NCI-H774 (cell line): ENCODE results near the gene TBR1.

Experiments used
- DNase-seq: peaks from one replicate; lab custom pipeline; 2025; lab: John Stamatoyannopoulos, UW

TBR1 gene

DNA sequence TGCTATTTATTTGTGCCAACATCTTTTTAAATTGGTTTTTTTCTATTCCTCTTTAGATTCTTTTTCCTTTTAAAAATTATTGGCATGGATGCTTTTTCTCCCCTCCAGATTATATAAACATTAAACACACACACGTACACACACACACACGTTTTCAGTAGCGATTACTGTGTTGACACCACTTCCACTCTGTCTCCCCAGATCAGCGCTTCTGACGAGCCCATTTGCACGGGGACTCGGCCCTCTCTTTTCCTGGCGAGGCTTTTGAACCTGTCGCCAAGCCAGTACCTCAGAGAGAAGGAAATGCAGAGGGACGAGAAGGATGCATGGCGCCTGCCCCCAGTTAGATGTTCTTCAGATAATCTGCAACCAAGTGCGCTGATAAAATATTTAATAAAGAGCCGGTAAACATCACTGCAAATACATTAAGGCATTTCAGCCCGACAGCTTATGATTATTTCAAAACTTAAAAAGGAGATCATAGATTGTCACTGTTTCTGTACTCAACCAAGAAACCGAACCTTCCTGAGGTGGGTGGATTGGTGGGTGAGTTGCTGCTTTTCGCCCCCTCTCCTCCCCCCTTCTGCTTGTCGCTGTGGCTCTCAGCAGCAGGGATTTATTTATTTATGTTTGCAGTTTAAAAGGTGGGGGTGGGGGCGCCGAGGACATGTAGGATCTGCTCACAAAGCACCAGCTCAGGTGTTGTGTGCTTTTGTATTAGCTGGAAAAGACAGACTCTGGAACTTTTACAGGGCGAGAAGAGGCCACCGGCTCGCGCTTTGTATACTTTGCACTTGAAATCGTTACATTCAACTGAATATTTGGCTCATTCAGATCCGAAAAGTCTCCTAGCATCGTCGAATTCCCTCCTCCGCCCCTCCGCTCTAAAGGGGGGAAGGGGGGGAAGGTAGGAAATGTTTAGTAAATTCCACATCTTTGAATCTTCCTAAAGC is 787 bp upstream of the TBR1 start:
- peak; percentile 26 for DNase-seq

GRCh38 chr2:161416708-161417437 is 776 bp downstream of the TBR1 start:
- DNase-seq: no peak

DNA sequence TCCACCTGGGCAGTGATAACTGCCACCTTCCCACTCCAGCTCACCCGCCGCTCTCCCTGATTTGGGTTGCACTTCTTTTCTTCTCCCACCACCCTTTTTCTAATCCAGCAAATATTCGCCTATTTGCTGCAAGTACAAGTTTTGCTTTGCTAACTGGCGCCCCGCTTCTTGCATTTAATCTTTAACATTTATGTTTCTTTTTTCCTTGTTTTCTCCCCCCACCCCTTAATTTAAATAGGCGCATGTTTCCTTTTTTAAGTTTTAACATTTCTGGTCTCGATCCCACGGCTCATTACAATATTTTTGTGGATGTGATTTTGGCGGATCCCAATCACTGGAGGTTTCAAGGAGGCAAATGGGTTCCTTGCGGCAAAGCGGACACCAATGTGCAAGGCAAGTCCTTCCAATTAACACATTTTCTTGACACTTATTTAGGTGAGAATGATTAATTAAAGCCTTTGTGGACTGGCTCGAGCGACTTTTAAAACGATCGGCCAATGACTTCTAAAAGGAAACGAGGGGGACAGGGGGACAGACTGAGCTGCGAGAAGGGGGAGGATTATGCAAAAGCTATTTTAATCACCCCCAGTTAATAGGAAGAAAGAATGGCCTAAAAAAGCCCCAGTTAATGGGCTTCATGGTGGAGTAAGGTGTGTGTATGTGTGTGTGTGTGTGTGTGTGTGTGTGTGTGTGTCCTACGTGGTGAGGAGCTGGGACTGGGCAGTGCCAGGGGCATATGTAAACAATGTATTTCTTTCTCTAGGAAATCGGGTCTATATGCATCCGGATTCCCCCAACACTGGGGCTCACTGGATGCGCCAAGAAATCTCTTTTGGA is 1.6 kb downstream of the TBR1 start:
- DNase-seq: no peak

GRCh38 chr2:161418275-161418714 is 2.2 kb downstream of the TBR1 start:
- no peak for DNase-seq

DNA sequence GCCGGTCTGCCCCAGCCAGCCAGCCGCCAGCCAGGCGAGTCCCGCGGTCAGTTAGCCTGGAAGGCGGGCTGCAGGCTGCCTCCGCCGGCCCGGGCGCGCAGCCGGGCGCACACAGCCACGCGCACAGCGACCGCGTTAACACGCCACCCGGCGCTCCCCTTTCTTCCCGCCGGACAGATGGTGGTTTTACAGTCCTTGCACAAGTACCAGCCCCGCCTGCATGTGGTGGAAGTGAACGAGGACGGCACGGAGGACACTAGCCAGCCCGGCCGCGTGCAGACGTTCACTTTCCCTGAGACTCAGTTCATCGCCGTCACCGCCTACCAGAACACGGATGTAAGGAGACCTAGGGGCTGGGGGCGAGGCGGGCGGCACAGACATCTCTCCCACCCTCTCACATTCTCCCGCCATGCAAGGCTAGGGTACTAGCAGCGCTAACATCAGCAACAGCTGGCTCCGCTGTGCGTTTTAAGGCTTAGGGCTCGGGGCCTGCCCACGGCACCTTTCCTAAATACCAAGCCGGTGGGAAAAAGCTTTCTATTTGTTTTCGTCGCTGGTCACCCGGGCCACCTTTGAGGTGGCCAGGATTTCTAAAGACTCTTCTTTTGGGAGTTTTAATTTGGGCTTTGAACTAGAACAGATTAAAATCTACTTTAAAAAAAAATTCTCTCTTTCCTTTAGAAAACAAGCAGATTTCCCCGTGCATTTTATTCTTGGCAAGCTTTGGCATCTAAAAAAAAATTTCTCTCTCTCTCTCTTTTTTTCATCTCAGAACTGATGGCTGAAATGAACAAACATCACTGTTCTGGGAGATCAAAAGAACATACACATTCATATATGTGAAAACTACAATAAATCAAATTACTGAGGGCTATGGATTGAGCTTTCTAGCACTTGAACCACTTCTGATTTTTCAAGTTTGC is 2.9 kb downstream of the TBR1 start:
- no peak for DNase-seq

DNA sequence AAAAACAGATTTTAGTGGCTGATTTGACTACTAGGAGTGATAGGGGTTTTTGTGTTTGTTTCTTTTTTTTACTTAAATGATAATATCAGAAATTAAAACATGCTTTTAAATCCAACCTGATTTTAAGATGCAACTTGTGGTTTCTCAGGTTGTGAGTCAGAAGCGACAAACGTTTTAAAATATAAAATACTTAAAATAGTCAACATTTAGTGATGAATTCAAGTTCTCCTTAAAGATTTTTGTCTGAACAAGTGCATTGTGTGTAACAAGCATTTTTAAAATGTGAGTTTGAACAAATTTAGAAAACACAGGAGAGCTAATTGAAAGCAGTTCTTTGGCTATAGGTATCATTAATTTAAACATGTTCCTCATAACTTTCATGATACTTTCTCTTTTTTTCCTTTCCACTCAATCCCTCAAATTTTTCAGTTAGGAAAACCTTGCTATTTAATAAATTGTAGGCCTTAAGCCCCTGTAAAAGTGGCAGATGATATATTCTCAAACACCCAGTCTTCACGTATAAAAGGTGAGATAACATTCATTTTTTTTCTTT is 3.6 kb downstream of the TBR1 start:
- DNase-seq: no peak

DNA sequence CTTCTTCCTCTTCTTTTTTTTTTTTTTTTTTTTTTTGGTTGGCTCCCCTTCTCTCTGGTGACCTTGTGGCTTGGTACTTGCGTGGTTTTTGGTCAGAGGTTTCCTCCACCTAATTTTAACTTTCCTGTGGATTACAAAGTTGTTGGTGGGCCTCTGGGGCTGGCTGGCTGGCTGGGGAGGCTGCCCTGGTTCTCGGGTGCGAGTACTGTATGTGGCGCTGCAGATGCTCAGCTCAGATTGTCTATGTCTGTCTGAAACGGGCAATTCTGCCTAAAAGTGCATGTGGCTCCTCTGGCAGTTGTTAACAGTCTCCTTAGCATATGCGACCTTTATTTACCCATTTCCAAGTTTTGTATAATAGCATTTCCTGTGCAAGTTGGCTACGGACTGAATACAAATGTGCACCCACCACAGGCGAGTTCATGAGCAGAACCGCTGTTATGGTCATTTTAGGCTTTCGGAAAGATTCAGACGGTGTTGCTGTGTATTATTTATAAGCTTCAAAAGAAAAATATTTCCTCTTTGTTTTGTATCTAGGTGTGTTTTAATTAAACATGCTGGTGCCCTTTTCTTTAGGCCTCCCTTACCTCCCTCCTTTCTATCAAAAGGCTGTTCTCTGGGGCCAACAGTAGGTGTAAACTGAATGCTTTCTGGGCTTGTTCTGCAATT is 4.4 kb downstream of the TBR1 start:
- DNase-seq: no peak

DNA sequence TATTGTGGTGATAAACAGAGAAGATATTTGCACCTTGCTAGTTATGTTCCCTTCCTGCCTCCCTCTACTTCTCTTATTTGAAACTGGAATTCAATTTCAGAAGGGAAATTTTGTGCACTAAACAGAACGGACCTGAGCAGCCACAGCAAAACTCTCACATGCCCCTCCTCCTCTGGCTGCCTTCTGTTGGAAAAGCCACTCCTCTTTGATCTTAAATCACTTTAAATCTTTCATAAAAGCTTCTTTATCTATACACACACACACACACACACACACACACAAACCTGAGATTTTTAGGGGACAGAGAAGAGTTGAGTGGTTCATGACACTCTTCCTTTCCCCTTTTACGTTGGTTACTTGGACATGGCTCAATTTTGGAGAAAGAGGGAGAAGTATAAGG is 5.6 kb downstream of the TBR1 start:
- no peak for DNase-seq

- DNase-seq: no peak
Measured at GRCh38 chr2:161422816-161423403, 6.8 kb downstream of the TBR1 start.

GRCh38 chr2:161423421-161424393 is 7.6 kb downstream of the TBR1 start:
- no peak for DNase-seq

DNA sequence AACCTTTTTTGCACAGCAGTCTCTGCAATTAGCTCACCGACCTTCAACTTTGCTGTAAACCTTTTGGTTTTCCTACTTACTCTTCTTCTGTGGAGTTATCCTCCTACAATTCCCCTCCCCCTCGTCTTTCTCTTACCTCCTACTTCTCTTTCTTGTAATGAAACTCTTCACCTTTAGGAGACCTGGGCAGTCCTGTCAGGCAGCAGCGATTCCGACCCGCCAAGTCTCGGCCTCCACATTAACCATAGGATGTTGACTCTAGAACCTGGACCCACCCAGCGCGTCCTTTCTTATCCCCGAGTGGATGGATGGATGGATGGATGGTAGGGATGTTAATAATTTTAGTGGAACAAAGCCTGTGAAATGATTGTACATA is 8.3 kb downstream of the TBR1 start:
- no peak for DNase-seq

DNA sequence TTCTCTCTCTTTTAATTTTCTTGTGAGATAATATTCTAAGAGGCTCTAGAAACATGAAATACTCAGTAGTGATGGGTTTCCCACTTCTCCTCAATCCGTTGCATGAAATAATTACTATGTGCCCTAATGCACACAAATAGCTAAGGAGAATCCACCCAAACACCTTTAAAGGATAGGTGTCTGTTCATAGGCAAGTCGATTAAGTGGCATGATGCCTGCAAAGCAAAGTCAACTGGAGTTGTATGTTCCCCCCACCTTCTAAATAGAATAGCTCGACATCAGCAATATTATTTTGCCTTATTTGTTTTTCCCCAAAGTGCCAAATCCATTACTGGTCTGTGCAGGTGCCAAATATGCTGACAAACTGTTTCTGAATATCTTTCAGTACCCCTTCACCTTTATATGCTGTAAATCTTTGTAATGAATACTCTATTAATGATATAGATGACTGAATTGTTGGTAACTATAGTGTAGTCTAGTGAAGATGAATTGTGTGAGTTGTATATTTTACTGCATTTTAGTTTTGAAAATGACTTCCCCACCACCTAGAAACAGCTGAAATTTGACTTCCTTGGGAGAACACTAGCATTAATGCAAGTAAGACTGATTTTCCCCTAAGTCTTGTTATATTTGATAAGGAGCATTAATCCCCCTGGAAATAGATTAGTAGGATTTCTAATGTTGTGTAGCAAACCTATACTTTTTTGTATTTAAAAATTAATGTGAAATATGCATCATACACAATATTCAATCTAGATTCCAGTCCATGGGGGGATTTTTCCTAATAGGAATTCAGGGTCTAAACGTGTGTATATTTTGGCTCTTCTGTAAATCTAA is 9.0 kb downstream of the TBR1 start:
- no peak for DNase-seq

DNA sequence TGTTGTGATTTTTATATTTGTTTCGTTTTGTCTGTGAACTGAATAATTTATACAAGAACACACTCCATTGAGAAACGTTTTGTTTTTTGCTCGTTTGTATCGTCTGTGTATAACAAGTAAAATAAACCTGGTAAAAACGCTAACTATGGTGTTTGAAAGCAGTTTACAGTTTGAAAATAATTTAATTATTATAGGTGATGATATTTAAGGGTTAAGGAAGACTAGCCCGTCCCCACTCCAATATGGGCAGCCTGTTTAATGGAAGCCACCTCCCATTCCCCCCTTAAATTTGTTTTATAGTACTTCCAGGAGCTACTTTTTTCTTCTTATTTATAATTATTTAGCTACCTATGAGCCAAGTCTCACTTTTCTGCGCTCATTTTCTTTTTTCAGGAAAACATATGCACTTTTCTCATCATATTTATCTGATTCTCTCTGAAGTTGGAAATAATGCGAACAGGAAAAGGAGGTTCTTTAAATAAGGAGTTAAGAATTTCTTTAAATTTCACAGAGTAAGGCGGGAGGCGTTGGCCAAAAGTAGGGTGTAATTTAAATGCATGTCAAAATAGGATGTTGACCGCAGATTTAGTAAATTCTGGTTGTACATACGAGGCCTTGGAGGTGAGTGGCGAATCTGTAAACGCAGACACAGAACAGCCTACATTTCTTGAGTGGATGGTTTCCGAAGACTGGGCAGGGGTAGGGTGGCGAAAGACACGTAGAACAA is 9.8 kb downstream of the TBR1 start:
- no peak for DNase-seq

DNA sequence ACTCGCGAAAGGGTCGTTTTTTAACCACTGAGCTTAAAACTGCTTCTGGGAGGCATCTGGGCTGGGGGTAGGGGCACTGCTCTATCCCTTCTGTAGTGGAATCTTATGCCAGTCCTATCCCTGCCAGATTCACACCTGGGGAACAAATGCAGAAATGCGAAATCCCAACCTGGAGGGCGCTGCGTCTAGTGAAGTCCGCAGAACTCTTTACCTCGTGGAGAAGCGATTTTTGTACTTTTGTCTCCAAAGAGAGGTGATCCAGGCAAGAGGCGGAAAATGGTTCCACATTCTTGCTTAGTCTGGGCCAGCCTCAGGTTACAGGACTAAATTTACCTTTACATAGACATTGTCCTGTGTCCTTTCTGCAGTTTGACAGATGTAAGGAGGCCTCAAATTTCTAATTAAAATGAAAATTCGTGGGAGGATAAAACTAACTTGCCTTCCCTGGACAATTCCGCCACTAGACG is 10.4 kb downstream of the TBR1 start:
- no peak for DNase-seq

DNA sequence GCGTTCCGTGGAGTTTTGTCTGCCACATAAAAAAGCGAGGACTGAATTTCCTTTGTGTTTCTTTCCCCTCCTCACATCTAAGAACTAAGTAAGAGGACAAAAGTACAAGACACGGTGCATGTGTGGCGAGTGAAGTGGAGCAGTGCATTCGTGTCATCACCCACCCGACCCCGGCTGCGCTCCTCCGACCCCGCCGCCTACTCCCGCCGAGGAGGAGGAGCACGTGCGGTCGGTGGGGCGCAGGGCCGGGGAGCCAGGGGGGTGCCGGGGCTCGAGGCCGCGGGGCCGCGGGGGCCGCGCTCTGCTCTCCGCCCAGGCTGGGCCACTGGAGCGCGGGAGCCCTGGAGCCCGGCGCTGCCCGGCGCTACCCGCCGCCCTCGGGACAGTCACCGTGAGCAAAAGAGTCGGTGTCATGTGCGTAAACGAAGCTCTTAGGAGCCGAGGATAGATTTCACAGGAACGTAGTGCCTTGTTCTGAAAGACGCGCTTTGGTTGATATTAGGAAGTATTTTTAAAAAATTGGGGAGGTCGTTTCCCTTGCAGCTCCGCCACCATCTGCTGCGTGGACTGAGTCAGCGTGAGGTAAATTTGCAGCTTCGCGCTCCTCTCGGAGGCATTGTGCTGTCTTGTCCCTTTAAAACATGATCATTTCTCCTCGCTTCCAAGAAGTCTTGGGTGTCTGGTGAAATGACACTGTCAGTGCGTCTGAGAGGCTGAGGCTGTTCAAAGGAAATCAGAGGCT is 11.0 kb downstream of the TBR1 start:
- DNase-seq: no peak
